ENCODE measurements around the gene FLT3LG.

DNA sequence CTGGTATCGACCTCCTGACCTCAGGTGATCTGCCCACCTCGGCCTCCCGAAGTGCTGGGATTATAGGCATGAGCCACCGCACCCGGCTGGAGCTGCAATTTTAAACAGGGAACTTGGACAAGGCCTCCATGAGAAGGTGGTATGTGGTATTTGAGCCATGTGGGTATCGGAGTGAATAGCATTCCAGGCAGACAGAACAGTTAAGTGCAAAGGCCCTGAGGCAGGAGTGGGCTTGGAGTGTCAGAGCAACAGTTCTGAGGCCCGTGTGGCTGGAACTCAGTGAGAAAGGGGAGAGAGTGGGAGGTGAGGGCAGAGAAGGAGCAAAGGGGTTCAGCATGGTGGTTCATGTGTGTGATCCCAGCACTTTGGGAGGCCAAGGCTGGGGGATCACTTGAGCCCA is 56.7 kb downstream of the FLT3LG start:
- TF ChIP-seq, protein P1, sequence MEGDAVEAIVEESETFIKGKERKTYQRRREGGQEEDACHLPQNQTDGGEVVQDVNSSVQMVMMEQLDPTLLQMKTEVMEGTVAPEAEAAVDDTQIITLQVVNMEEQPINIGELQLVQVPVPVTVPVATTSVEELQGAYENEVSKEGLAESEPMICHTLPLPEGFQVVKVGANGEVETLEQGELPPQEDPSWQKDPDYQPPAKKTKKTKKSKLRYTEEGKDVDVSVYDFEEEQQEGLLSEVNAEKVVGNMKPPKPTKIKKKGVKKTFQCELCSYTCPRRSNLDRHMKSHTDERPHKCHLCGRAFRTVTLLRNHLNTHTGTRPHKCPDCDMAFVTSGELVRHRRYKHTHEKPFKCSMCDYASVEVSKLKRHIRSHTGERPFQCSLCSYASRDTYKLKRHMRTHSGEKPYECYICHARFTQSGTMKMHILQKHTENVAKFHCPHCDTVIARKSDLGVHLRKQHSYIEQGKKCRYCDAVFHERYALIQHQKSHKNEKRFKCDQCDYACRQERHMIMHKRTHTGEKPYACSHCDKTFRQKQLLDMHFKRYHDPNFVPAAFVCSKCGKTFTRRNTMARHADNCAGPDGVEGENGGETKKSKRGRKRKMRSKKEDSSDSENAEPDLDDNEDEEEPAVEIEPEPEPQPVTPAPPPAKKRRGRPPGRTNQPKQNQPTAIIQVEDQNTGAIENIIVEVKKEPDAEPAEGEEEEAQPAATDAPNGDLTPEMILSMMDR (IDR thresholded peaks at IDR 0.05), result no peak
- no peak for TF ChIP-seq POLR2AphosphoS5 (IDR thresholded peaks at IDR 0.05; ENCODE audit: insufficient read depth in 1 of 2, low read depth in 1 of 2)

Data from vagina (tissue), 2 donors.